ENCODE results near the gene FUT8. TPM values are rescaled to one million over a fixed set of nuclear protein-coding genes. Genes with fewer than 3 reads are reported as not detected.
A peak's percentile ranks its signal among the peaks of the same experiment; 100 is the strongest.

The FUT8 gene
- total RNA-seq, 1 experiment from 2014 or later = 11.8 TPM

- Mint-ChIP-seq H3K27me3 (ENCODE audit: insufficient read depth, unreplicated experiment) (no peaks in the 10 kb centered on the region), H3K36me3 (ENCODE audit: insufficient read depth, unreplicated experiment) (no peaks in the 10 kb centered on the region), H3K9me3 (ENCODE audit: unreplicated experiment) (no peaks in the 10 kb centered on the region), H3K27ac (ENCODE audit: low read depth, unreplicated experiment) (no peak overlapping the region), H3K4me3 (ENCODE audit: unreplicated experiment) (no peak overlapping the region), H3K4me1 (ENCODE audit: insufficient read depth, unreplicated experiment) (no peaks in the 10 kb centered on the region)
- POLR2A ChIA-PET = no interaction called here
- intact Hi-C loops (cut with micrococcal nuclease) = loop anchor here (1.0 kb wide), 1 partner anchor 441 kb away; no protein-coding TSS in a partner anchor
- no TSS peak for BruUV-seq (replicated peaks)
- CTCF ChIA-PET = no interaction called here
- peak; percentile 26 for TF ChIP-seq CTCF (IDR thresholded peaks at IDR 0.05; ENCODE audit: unreplicated experiment)
- DNase-seq (ENCODE audit: unreplicated experiment) = peak; percentile 6
These were observed 192.4 kb downstream of the FUT8 start for GRCh38 chr14:65604936-65605335.

GRCh38 chr14:65606460-65606859 lies 193.9 kb downstream of the FUT8 start:
- DNase-seq (ENCODE audit: unreplicated experiment) = no peak
- Mint-ChIP-seq H3K27me3 (ENCODE audit: insufficient read depth, unreplicated experiment) (no peaks in the 10 kb centered on the region), H3K27ac (ENCODE audit: low read depth, unreplicated experiment) (no peak overlapping the region), H3K4me3 (ENCODE audit: unreplicated experiment) (no peak overlapping the region), H3K4me1 (ENCODE audit: insufficient read depth, unreplicated experiment) (no peaks in the 10 kb centered on the region), H3K9me3 (ENCODE audit: unreplicated experiment) (no peaks in the 10 kb centered on the region), H3K36me3 (ENCODE audit: insufficient read depth, unreplicated experiment) (no peaks in the 10 kb centered on the region)
- no peak for TF ChIP-seq CTCF (IDR thresholded peaks at IDR 0.05; ENCODE audit: unreplicated experiment)
- intact Hi-C loops (cut with micrococcal nuclease) = no loop called here
- ChIA-PET CTCF (no interaction called here), POLR2A (no interaction called here)
- BruUV-seq (replicated peaks) = no TSS peak

- BruUV-seq (replicated peaks) = no TSS peak
- H3K9me3 Mint-ChIP-seq (ENCODE audit: unreplicated experiment) = no peaks in the 10 kb centered on the region
- no peaks in the 10 kb centered on the region for H3K4me1 Mint-ChIP-seq (ENCODE audit: insufficient read depth, unreplicated experiment)
- H3K36me3 Mint-ChIP-seq (ENCODE audit: insufficient read depth, unreplicated experiment) = no peaks in the 10 kb centered on the region
- no peak for TF ChIP-seq CTCF (IDR thresholded peaks at IDR 0.05; ENCODE audit: unreplicated experiment)
- ChIA-PET POLR2A (no interaction called here), CTCF (interaction anchor here (1.0 kb wide), 1 partner anchor 19 kb away, joined by 3 read pairs; no protein-coding TSS in a partner anchor)
- no peak for DNase-seq (ENCODE audit: unreplicated experiment)
- no peak overlapping the region for H3K27ac Mint-ChIP-seq (ENCODE audit: low read depth, unreplicated experiment)
- no peak overlapping the region for H3K4me3 Mint-ChIP-seq (ENCODE audit: unreplicated experiment)
- intact Hi-C loops (cut with micrococcal nuclease) = no loop called here
- no peaks in the 10 kb centered on the region for H3K27me3 Mint-ChIP-seq (ENCODE audit: insufficient read depth, unreplicated experiment)
These were observed 200.7 kb downstream of the FUT8 start for GRCh38 chr14:65613131-65613650.

GRCh38 chr14:65618996-65619395 lies 206.5 kb downstream of the FUT8 start:
- TF ChIP-seq CTCF (IDR thresholded peaks at IDR 0.05; ENCODE audit: unreplicated experiment) = no peak
- Mint-ChIP-seq H3K27me3 (ENCODE audit: insufficient read depth, unreplicated experiment) (no peaks in the 10 kb centered on the region), H3K27ac (ENCODE audit: low read depth, unreplicated experiment) (no peak overlapping the region), H3K9me3 (ENCODE audit: unreplicated experiment) (no peaks in the 10 kb centered on the region), H3K4me1 (ENCODE audit: insufficient read depth, unreplicated experiment) (no peaks in the 10 kb centered on the region), H3K4me3 (ENCODE audit: unreplicated experiment) (no peak overlapping the region), H3K36me3 (ENCODE audit: insufficient read depth, unreplicated experiment) (peaks cover 11% of the 10 kb centered on the region)
- intact Hi-C loops (cut with micrococcal nuclease) = no loop called here
- DNase-seq (ENCODE audit: unreplicated experiment) = no peak
- POLR2A ChIA-PET = no interaction called here
- BruUV-seq (replicated peaks) = no TSS peak
- CTCF ChIA-PET = no interaction called here

All from MCF 10A (cell line).